Neural cell (in vitro differentiated cells): ENCODE data around the gene RPP30. TPM values are rescaled to one million over a fixed set of nuclear protein-coding genes. Genes with fewer than 3 reads are reported as not detected.

Experiments
- H2AFZ ChIP-seq: fragments of 200-600, 300-800 bp; sonication (generic), shearing (Covaris generic); 2 replicates; pipeline ENCODE4 v1.6.0; 2014; ENCODE audit warnings: low read depth, mild to moderate bottlenecking, antibody characterized with exemption, low read length, moderate library complexity
- H3F3A ChIP-seq: fragments of 200-600 bp; shearing (Covaris generic); 2 replicates; pipeline ENCODE4 v1.6.1; 2016; ENCODE audit warnings: mild to moderate bottlenecking, moderate library complexity, mixed read lengths, antibody characterized with exemption, low read length; ENCODE audit not compliant: insufficient read depth, poor library complexity, severe bottlenecking
- H3K27ac ChIP-seq: fragments of 200-600, 300-800 bp; sonication (generic), shearing (Covaris generic); 2 replicates; pipeline ENCODE4 v1.5.1; 2014; ENCODE audit warnings: mild to moderate bottlenecking, low read length, moderate library complexity
- H3K27me3 ChIP-seq: fragments of 300-800, 200-600 bp; sonication (generic), shearing (Covaris generic); 2 replicates; pipeline ENCODE4 v1.6.0; 2014; ENCODE audit warnings: mild to moderate bottlenecking, low read depth, low read length, moderate library complexity; ENCODE audit not compliant: insufficient read depth
- H3K36me3 ChIP-seq: fragments of 300-800, 200-600 bp; sonication (generic), shearing (Covaris generic); 2 replicates; pipeline ENCODE4 v1.5.1; 2014; ENCODE audit warnings: mild to moderate bottlenecking, antibody characterized with exemption, low read length, moderate library complexity; ENCODE audit not compliant: insufficient read depth
- H3K4me2 ChIP-seq: fragments of 300-800, 200-600 bp; sonication (generic), shearing (Covaris generic); 2 replicates; pipeline ENCODE4 v1.6.0; 2014; ENCODE audit warnings: mild to moderate bottlenecking, low read length
- H3K4me3 ChIP-seq: fragments of 300-800, 200-600 bp; sonication (generic), shearing (Covaris generic); 2 replicates; pipeline ENCODE4 v1.5.1; 2014; ENCODE audit warnings: mild to moderate bottlenecking, low read length, moderate library complexity
- H3K79me2 ChIP-seq: fragments of 200-600 bp; shearing (Covaris generic); replicated peaks from 2 replicates; pipeline ENCODE4 v1.6.0; 2014; ENCODE audit warnings: mild to moderate bottlenecking, low read length, moderate library complexity; ENCODE audit not compliant: insufficient read depth
- H3K9ac ChIP-seq: fragments of 300-800, 200-600 bp; sonication (generic), shearing (Covaris generic); 2 replicates; pipeline ENCODE4 v1.6.1; 2016; ENCODE audit warnings: mild to moderate bottlenecking, low read length, mixed read lengths
- H3K9me2 ChIP-seq: fragments of 200-600 bp; shearing (Covaris generic); 2 replicates; pipeline ENCODE4 v1.6.1; 2016; ENCODE audit warnings: mild to moderate bottlenecking, low read length, mixed read lengths; ENCODE audit not compliant: insufficient read depth
- H3K9me3 ChIP-seq: fragments of 200-600, 300-800 bp; sonication (generic), shearing (Covaris generic); 2 replicates; pipeline ENCODE4 v1.6.1; 2016; ENCODE audit warnings: mild to moderate bottlenecking, mixed run types, low read length, moderate library complexity, mixed read lengths
- H4K20me1 ChIP-seq: fragments of 200-600 bp; shearing (Covaris generic); 2 replicates; pipeline ENCODE4 v1.6.1; 2016; ENCODE audit warnings: mild to moderate bottlenecking, mixed run types; ENCODE audit not compliant: insufficient read depth
- EP300 ChIP-seq: fragments of 450-650 bp; conservative IDR thresholded peaks from 2 replicates; pipeline ENCODE4 v1.6.1; 2014; ENCODE audit warnings: antibody characterized with exemption, mild to moderate bottlenecking, moderate library complexity; ENCODE audit not compliant: poor library complexity, severe bottlenecking
- EZH2 ChIP-seq: fragments of 200-600, 300-800 bp; shearing (Covaris generic), sonication (generic); IDR thresholded peaks from 2 replicates; pipeline ENCODE4 v1.6.1; 2014; ENCODE audit warnings: antibody characterized with exemption, low read length, borderline replicate concordance, mild to moderate bottlenecking; ENCODE audit not compliant: insufficient read depth, poor library complexity, severe bottlenecking
- MXI1 ChIP-seq: fragments of 450-650 bp; conservative IDR thresholded peaks from 2 replicates; pipeline ENCODE4 v1.6.1; 2014; ENCODE audit warnings: antibody characterized with exemption, mild to moderate bottlenecking; ENCODE audit not compliant: poor library complexity, severe bottlenecking
- POLR2AphosphoS5 ChIP-seq: IDR thresholded peaks from 2 replicates; pipeline ENCODE4 v1.6.1; 2012
- RAD21 ChIP-seq: fragments of 450-650 bp; conservative IDR thresholded peaks from 2 replicates; pipeline ENCODE4 v1.6.1; 2014; ENCODE audit warnings: antibody characterized with exemption, mild to moderate bottlenecking, moderate library complexity
- SMC3 ChIP-seq: fragments of 450-650 bp; conservative IDR thresholded peaks from 2 replicates; pipeline ENCODE4 v1.6.1; 2014; ENCODE audit warnings: antibody characterized with exemption, mild to moderate bottlenecking, moderate library complexity; ENCODE audit not compliant: poor library complexity
- TAF1 ChIP-seq: IDR thresholded peaks from 2 replicates; pipeline ENCODE4 v1.6.1; 2012; ENCODE audit warnings: low read depth
- polyA plus RNA-seq: library from polyadenylated mRNA; depleted of rRNA; stranded (reverse); fragments of >200 nt; gene quantifications from 2 replicates; pipeline ENCODE4 v1.2.3, GENCODE V29; 2014
- TF ChIP-seq, protein P1 (sequence below): fragments of 450-650 bp; IDR thresholded peaks from 2 replicates; pipeline ENCODE4 v1.5.1; 2014; ENCODE audit warnings: antibody characterized with exemption, mild to moderate bottlenecking, moderate library complexity; ENCODE audit not compliant: poor library complexity, severe bottlenecking
- TF ChIP-seq, protein P2 (sequence below): IDR thresholded peaks from 2 replicates; pipeline ENCODE4 v1.6.1; 2012; ENCODE audit warnings: borderline replicate concordance

Gene RPP30
- polyA plus RNA-seq, 1 donor from 2014 or later, result 86.5 TPM

DNA sequence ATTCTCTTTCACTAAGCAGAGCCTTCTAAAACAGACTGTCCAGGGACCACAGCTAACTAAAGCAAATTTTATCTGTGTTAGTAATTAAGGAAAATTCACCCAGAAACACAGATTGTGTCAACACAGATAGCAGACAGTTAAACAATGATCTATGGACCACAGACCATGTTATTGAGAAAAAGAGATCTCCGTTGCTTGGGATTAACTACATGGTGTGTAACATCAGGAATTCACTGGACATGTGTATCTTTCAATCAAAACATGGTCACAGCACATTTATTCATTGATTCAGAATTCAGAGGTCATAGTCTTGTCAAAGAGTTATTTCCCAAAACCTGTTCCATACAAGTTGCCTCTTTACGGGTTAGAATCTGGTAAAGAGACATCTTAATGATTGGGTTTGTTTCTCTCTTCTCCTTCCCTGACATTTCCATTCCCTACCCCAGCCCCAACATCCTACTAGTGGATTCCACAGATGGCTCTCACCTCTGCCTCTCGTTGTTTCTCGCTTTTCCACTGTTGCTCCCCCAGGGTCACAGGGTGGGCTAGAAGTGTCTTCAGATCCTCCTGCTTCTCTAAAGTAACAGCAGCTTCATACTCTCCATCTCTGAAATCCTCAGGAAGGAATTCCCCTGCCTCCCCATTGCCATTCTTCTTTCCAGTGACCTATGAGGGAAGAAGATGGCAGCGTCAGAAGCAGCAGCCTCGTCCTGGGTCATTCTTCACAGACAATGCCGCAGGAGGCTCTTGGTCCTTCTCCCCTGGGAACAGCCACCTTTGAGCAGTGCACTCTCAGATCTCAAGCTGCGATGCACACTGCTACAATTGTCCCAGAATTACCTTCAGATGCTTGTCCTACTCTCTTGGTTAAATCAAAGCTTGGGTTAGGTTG, 48.2 kb downstream of the RPP30 start:
- Histone ChIP-seq H3K9ac (no peak overlapping the region), H2AFZ (no peak overlapping the region), H3K79me2 (no peaks in the 10 kb centered on the region), H3K36me3 (no peaks in the 10 kb centered on the region), H3K4me3 (no peak overlapping the region), H4K20me1 (no peaks in the 10 kb centered on the region), H3K27me3 (no peaks in the 10 kb centered on the region), H3K27ac (no peak overlapping the region), H3K4me2 (no peak overlapping the region), H3F3A (no peaks in the 10 kb centered on the region), H3K9me3 (no peaks in the 10 kb centered on the region), H3K9me2 (no peaks in the 10 kb centered on the region)
- TF ChIP-seq EP300, result no peak
- no peak for TF ChIP-seq MXI1
- TF ChIP-seq, protein P1, sequence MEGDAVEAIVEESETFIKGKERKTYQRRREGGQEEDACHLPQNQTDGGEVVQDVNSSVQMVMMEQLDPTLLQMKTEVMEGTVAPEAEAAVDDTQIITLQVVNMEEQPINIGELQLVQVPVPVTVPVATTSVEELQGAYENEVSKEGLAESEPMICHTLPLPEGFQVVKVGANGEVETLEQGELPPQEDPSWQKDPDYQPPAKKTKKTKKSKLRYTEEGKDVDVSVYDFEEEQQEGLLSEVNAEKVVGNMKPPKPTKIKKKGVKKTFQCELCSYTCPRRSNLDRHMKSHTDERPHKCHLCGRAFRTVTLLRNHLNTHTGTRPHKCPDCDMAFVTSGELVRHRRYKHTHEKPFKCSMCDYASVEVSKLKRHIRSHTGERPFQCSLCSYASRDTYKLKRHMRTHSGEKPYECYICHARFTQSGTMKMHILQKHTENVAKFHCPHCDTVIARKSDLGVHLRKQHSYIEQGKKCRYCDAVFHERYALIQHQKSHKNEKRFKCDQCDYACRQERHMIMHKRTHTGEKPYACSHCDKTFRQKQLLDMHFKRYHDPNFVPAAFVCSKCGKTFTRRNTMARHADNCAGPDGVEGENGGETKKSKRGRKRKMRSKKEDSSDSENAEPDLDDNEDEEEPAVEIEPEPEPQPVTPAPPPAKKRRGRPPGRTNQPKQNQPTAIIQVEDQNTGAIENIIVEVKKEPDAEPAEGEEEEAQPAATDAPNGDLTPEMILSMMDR, result no peak
- TF ChIP-seq EZH2, result no peak
- TF ChIP-seq SMC3, result no peak
- no peak for TF ChIP-seq TAF1
- TF ChIP-seq, protein P2, sequence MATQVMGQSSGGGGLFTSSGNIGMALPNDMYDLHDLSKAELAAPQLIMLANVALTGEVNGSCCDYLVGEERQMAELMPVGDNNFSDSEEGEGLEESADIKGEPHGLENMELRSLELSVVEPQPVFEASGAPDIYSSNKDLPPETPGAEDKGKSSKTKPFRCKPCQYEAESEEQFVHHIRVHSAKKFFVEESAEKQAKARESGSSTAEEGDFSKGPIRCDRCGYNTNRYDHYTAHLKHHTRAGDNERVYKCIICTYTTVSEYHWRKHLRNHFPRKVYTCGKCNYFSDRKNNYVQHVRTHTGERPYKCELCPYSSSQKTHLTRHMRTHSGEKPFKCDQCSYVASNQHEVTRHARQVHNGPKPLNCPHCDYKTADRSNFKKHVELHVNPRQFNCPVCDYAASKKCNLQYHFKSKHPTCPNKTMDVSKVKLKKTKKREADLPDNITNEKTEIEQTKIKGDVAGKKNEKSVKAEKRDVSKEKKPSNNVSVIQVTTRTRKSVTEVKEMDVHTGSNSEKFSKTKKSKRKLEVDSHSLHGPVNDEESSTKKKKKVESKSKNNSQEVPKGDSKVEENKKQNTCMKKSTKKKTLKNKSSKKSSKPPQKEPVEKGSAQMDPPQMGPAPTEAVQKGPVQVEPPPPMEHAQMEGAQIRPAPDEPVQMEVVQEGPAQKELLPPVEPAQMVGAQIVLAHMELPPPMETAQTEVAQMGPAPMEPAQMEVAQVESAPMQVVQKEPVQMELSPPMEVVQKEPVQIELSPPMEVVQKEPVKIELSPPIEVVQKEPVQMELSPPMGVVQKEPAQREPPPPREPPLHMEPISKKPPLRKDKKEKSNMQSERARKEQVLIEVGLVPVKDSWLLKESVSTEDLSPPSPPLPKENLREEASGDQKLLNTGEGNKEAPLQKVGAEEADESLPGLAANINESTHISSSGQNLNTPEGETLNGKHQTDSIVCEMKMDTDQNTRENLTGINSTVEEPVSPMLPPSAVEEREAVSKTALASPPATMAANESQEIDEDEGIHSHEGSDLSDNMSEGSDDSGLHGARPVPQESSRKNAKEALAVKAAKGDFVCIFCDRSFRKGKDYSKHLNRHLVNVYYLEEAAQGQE, result no peak
- no peak for TF ChIP-seq RAD21

DNA sequence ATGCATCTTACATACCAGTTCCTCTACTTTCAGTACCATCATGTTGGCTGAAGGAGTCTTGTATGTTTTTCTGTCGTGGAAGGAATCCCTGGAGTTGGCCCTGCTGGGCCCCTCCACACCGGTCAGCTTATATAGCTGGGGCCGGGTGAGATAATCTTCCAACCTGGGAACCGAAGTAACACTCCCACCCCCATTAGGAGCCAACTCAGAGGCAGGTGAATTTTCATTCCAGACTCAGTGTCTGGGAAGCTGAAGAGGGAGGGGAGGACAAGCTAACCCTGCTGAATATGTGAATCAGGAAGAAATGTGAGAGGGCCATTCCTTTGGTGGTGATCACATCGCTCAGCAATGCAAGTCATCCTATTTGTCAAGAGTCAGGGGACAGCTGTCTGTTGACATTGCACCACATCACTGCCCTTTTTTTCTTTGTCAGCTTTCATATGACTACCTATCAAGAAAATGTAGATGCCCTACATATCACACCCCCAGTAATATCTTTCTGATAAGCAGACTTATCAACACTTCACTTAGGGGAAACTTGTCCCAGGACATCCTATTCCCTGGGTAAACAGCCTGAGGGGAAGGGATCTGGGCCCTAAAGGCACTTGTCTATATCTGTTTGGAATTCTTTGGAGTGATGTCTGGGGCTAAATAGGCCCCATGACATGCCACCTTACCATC, 49.4 kb downstream of the RPP30 start, which contains the start of gene ANKRD1:
TSS of gene ANKRD1 (minus strand) at position 102 of the 681 bp plus-strand sequence. CDS start at position 42, 60 bp downstream.
- Histone ChIP-seq H2AFZ (no peak within 1 kb of the TSS), H3K9ac (no peak within 1 kb of the TSS)

More for the DNA sequence above, 49.4 kb downstream of the RPP30 start, which contains the start of gene ANKRD1:
- Histone ChIP-seq H3K9me3 (no peaks in the 10 kb centered on the region), H3K27ac (no peak within 1 kb of the TSS), H3F3A (no peaks in the 10 kb centered on the region), H3K4me2 (no peak within 1 kb of the TSS), H3K79me2 (no peaks in the 10 kb centered on the region), H4K20me1 (no peaks in the 10 kb centered on the region), H3K36me3 (no peaks in the 10 kb centered on the region), H3K4me3 (no peak within 1 kb of the TSS), H3K27me3 (no peaks in the 10 kb centered on the region), H3K9me2 (no peaks in the 10 kb centered on the region)
- TF ChIP-seq RAD21 (no peak), SMC3 (no peak), MXI1 (no peak), POLR2AphosphoS5 (no peak), EZH2 (no peak), TAF1 (no peak)
- TF ChIP-seq, protein P2, result no peak
- TF ChIP-seq, protein P1, result no peak
